NCI-H1694 treated with DMSO at 0.1 percent for 48 hours (cell line): ENCODE data around the gene CBX5.
"Not testable (repeated sequence)": the region's sequence is repeated elsewhere in the genome, so short reads cannot be mapped to it uniquely, and the experiment has no call there.

ENCODE experiments used
- DNase-seq: peaks from one replicate; lab custom pipeline; 2025; lab: John Stamatoyannopoulos, UW

Gene CBX5

GRCh38 chr12:54265364-54265812, 14.5 kb downstream of the CBX5 start:
- DNase-seq: no peak

DNA sequence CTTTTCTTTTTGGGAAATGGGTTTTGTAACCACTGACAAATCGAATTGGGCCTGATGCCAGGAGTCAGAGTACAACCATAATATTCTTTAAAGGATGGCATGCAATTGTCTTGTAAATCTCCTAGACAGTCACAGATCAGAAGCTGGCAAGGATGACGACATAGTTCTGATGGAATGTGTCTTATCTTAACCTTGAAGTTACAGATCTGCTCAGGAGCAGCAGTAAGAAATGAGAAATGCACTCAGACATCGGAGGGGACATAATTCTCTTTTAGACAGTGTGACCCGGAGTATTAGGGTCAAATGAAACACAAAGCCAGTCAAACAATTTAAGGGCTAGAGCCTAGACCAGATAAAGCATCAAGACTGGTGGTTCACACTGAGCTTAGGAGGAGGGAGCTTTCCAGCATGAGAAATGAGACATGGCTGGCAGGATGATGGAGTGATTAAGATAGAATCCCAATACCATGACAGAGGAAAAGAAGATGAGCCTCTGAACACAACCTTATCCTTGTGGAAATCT, 17.5 kb downstream of the CBX5 start:
- no peak for DNase-seq

- no peak for DNase-seq
Measured at GRCh38 chr12:54261815-54262402, 18.0 kb downstream of the CBX5 start.

- DNase-seq: peak; percentile 86
Measured at GRCh38 chr12:54259194-54260011, 20.5 kb downstream of the CBX5 start.

- DNase-seq: no peak
Measured at GRCh38 chr12:54258201-54258681, 21.7 kb downstream of the CBX5 start.

DNA sequence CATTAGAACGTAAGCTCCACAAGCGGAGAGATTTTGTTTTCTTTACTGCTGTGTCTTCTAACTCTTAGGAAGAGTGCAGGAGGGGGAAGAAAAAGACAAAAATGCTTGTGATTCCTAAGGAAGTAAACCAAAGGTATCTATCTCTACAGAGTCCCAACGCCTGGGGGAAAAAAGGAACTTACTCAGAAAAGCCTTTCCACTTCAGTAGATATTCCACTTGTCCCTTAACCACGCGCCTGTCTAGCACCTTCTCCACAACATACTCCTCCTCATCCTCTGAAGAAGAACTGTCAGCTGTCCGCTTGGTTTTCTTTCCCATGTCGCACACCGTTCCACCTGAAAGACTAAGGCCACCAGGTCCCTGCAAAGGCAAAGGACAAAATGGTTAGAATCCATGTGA, 22.6 kb downstream of the CBX5 start:
- DNase-seq: no peak

GRCh38 chr12:54253240-54253639, 26.7 kb downstream of the CBX5 start:
- DNase-seq: no peak

DNA sequence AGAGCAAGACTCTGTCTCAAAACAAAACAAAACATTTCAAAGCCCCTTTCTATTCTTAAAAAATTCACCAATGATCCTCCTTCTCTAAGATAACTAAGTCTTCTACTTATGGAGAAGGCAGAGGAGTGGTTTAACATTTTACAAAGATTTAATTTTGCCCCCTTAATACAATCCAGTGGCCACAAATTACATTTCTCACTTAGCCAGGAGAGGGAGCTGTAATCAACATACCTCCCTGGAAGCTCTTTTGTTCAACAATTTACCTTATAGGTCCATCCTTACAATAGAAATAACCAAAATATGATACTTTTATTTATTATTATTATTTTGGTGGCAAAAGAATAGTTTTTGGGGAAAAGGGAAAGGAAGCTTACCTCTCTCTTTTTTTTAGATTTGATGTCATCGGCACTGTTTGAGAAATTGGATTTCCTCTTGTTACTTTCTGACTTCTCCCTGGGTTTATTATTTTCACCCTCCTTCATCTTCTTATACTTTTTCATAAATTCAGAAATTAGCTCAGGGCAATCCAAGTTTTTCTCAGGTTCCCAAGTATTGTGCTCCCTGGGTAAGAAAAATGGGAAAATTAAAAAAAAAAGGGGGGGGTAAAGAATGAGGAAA, 28.1 kb downstream of the CBX5 start:
- peak; percentile 10 for DNase-seq

- no peak for DNase-seq
Measured at GRCh38 chr12:54249489-54249888, 30.4 kb downstream of the CBX5 start.

DNA sequence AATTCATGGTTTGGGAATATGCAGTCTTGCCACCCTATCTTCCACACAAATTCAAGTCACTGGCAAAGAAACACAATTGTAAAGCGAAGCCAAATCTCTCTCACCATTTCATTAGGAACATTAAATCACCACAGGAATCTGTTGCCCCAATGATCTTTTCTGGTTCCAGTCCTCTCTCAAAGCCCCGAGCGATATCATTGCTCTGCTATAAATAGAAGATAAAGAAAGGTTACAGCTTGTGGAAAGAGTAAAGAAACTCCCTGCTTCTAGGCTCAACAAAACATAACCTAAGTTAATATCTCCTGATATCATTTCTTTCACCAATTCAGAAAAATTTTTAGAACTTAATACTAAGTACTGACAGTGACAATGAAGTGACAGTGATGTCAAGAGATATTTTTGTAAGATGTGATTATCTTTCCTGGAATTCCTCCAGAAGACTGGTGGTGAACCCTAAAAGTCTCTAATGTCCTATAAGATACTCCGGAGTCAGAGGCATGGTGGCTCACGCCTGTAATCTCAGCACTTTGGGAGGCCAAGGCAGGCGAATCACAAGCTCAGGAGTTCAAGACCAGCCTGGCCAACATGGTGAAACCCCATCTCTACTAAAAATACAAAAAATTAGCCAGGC, 33.8 kb downstream of the CBX5 start:
- DNase-seq: no peak

GRCh38 chr12:54240971-54241588, 38.8 kb downstream of the CBX5 start:
- DNase-seq: peak; percentile 47

- no peak for DNase-seq
Measured at GRCh38 chr12:54240129-54240528, 39.8 kb downstream of the CBX5 start.

- DNase-seq: peak; percentile 72
Measured at GRCh38 chr12:54239620-54240019, 40.3 kb downstream of the CBX5 start.

- DNase-seq: no peak
Measured at GRCh38 chr12:54238531-54238930, 41.4 kb downstream of the CBX5 start.

DNA sequence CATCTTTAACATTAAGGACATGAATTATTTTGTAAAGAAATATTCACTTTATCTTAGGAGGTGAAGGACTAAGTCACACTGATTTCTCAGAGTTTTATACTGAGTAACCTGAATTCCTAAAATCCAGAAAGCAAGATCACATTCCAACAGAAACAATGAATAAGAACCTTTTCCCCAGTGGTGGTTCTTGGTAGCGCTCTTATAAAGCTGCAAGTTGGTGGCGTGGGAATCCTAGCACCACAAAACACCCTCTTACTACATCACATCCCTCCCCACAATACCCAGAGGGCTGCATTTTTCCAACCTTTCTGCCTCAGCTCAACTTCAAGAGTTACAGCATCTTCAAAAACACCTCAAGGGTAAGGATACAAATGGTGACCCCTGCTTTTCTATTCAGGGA, 47.1 kb downstream of the CBX5 start:
- no peak for DNase-seq

DNA sequence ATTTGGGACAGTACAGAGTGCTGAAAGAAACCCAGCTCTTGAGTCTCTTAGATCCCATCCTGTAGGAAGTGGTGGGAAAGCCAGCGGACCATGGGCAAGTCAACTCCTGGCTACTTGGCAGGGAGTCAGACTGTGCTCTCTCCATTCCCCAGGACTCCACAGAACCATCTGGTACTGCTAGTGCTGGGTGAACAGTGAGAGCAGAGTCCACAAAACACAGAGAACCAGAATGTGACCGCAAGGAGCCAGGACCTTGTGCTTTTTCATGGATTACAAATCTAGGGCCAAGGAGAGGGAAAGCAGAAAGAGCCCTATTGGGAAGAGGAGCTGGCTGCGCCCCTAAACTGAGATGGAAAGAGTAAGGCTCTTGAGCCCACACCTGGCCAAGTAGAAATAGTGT, 48.7 kb downstream of the CBX5 start:
- not testable (repeated sequence) for DNase-seq

GRCh38 chr12:54230555-54230954, 49.4 kb downstream of the CBX5 start:
- DNase-seq: no peak

DNA sequence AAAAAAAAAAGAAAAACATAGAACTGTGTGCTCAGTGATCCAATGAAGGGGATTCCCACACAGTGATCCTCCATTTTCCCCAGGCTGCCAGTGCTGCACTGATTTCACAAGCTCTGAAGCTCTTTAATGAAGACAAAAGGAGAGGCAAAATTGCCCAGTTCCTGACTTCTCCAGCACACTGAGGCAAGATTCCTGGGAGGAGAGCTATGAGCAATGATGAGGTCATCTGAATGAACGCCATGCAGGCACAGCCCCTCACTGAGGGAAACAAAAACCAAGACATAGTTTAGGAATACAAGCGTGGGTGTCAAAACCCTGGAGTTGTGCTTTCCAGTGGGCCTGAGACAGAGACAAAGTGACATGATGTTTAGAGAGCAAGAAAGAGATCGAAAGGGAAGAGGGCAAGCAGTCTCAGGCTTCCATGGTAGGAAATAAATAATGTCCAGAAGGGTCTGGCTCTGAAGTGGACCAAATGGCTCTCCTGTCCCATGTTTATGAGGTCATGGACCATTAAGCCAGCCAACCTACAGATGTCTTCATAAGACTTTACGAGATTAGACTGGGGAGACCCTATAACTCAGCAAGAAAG, 50.2 kb downstream of the CBX5 start:
- DNase-seq: no peak

GRCh38 chr12:54228471-54228870, 51.5 kb downstream of the CBX5 start:
- DNase-seq: no peak

DNA sequence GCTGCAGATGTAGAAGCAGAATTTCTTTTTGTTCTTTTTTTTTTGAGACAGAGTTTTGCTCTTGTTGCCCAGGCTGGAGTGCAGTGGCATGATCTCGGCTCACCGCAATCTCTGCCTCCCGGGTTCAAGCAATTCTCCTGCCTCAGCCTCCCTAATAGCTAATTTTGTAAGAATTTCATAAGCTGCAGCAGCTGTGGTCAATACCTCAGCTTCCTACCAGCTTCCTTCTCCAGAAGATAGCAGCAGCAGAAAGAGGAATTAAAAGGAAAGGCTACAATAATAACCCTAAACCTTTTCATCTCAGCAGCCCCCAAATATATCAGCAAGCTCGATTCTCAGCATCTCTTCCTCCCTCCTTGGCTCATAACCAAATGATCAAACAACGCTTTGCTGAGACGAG, 52.0 kb downstream of the CBX5 start:
- DNase-seq: not testable (repeated sequence)

DNA sequence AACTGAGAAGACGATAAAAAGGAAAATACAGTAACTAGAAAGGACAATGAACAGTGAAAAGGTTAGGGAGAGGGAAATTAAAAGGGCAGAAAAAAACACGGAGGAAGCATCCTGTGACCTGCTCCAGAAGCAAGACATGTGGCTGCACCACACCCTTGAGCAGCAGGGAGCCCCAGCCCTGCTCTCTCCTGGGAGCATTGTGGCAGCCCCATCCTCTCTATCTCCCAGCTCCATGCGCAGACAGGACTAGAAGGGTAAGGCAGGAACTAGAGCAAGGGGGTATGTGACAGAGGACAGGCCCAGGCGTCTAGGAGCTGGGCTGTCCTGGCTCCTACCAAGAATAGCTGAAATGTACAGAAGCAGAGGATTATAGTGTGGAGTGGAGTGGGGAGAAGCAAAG, 52.5 kb downstream of the CBX5 start:
- no peak for DNase-seq
